Testis (tissue), 2 donors: Measurements from ENCODE around the gene CAGE1.

ENCODE experiments used
- POLR2A ChIP-seq: fragments of 450-650 bp; IDR thresholded peaks from one replicate; pipeline ENCODE4 v1.6.1; 2017; ENCODE audit warnings: antibody characterized with exemption, mild to moderate bottlenecking, moderate library complexity
- TF ChIP-seq, protein P1 (sequence below), 3 experiments: fragments of 450-650 bp in 2 of 3; fragments of 200-600 bp in 1 of 3; sonication (generic) in 1 of 3; IDR thresholded peaks; one replicate each; pipeline ENCODE4 v1.5.1; 2016 to 2019; ENCODE audit warnings: antibody characterized with exemption in 3 of 3, mild to moderate bottlenecking in 2 of 3, moderate library complexity in 1 of 3

DNA sequence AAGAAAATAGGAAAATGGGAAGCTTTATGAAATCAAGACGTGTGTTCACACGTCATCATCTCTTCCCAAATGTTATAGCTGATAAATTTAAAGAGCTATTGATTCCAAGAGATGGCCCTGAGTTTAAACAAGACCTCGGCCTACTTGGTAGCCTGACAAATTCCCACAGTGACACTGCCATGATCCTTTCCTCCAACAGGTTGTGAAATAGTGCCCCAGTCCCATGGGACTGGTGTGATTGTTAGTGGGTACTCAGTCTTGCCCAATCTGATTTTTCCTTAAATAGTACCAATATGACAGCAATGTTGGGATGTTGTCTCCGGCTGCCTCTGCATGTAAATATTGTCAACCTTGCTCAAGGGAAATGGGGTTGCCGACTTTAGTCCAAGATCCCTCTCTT is 34.5 kb upstream of the CAGE1 start:
- TF ChIP-seq, protein P1, sequence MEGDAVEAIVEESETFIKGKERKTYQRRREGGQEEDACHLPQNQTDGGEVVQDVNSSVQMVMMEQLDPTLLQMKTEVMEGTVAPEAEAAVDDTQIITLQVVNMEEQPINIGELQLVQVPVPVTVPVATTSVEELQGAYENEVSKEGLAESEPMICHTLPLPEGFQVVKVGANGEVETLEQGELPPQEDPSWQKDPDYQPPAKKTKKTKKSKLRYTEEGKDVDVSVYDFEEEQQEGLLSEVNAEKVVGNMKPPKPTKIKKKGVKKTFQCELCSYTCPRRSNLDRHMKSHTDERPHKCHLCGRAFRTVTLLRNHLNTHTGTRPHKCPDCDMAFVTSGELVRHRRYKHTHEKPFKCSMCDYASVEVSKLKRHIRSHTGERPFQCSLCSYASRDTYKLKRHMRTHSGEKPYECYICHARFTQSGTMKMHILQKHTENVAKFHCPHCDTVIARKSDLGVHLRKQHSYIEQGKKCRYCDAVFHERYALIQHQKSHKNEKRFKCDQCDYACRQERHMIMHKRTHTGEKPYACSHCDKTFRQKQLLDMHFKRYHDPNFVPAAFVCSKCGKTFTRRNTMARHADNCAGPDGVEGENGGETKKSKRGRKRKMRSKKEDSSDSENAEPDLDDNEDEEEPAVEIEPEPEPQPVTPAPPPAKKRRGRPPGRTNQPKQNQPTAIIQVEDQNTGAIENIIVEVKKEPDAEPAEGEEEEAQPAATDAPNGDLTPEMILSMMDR (IDR thresholded peaks at IDR 0.05): no peak
- TF ChIP-seq POLR2A: no peak
